ENCODE data around the gene CACNA1C. TPM values are rescaled to one million over a fixed set of nuclear protein-coding genes. Genes with fewer than 3 reads are reported as not detected.

Gene CACNA1C
- total and polyA plus RNA-seq, 2 of the 4 experiments (the other 2 are of a cell fraction), result 1.6 to 2.6 TPM

DNA sequence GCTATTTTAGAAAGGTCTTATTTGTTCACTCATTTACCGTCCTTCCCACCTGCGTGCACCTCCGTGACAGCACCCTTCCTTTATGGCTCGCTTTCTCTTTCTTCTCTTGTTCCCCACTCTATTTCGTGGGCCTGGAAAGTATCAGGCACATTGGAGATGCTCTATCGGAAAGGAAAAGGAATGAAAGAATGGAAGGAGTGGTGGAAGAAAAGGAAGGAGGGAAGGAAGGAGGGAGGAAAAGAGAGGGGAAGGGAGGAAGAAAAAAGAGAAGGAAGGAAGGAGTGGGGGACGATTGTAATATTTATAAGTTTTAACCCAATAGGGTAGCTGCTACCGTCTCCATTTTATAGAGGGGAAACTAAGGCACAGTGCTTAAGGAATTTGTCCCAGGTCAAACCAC lies 363.4 kb downstream of the CACNA1C start:
- Histone ChIP-seq H3K27me3 (ENCODE audit: control insufficient read depth, insufficient read depth, low read length) (no peaks in the 10 kb centered on the region), H2BK15ac (ENCODE audit: low read depth, low read length) (no peak overlapping the region), H3K36me3 (ENCODE audit: control insufficient read depth, insufficient read depth, low read length) (no peaks in the 10 kb centered on the region), H3K9ac (ENCODE audit: low read depth, low read length) (no peak overlapping the region), H2BK5ac (ENCODE audit: low read depth, low read length, poor library complexity, severe bottlenecking) (no peak overlapping the region), H4K91ac (ENCODE audit: insufficient read depth, low read depth, low read length) (no peak overlapping the region), H3K9me1 (ENCODE audit: insufficient read depth, low read length) (no peaks in the 10 kb centered on the region), H3K18ac (ENCODE audit: low read depth, low read length) (no peak overlapping the region), H3K4me1 (ENCODE audit: control insufficient read depth, insufficient read depth, low read length) (no peaks in the 10 kb centered on the region), H2BK20ac (ENCODE audit: low read depth, low read length) (no peak overlapping the region), H2AK9ac (replicated peaks; ENCODE audit: low read depth, low read length, poor library complexity) (no peak overlapping the region), H3K79me1 (ENCODE audit: low read depth in 1 of 2, low read length in 2 of 2) (no peaks in the 10 kb centered on the region), H3K4me2 (ENCODE audit: low read depth, low read length) (no peak overlapping the region), H3K4ac (ENCODE audit: low read depth, low read length) (no peak overlapping the region), H4K20me1 (ENCODE audit: insufficient read depth, low read length) (no peaks in the 10 kb centered on the region; the same call in 1 of the 2 replicates), H3K27ac (ENCODE audit: insufficient read depth, low read length) (no peak overlapping the region), H2AK5ac (ENCODE audit: low read depth, low read length) (no peak overlapping the region), H4K8ac (ENCODE audit: low read depth in 2 of 2, low read length in 2 of 2) (no peak overlapping the region), H2AFZ (replicated peaks; ENCODE audit: low read length, poor library complexity) (no peak overlapping the region), H4K5ac (ENCODE audit: low read depth, low read length) (no peak overlapping the region), H3K23ac (ENCODE audit: low read depth, low read length) (no peak overlapping the region), H3K56ac (ENCODE audit: extremely low read depth, insufficient read depth, low read length) (no peak overlapping the region), H2BK120ac (ENCODE audit: low read depth, low read length) (no peak overlapping the region), H3K9me3 (ENCODE audit: control insufficient read depth, insufficient read depth, low read length) (no peaks in the 10 kb centered on the region), H3K14ac (replicated peaks; ENCODE audit: low read depth, low read length) (no peak overlapping the region), H3K4me3 (ENCODE audit: insufficient read depth, low read depth, low read length) (no peak overlapping the region)
- TF ChIP-seq, protein P1, sequence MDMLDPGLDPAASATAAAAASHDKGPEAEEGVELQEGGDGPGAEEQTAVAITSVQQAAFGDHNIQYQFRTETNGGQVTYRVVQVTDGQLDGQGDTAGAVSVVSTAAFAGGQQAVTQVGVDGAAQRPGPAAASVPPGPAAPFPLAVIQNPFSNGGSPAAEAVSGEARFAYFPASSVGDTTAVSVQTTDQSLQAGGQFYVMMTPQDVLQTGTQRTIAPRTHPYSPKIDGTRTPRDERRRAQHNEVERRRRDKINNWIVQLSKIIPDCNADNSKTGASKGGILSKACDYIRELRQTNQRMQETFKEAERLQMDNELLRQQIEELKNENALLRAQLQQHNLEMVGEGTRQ (IDR thresholded peaks at IDR 0.05; ENCODE audit: low read depth, low read length), result no peak
- TF ChIP-seq, protein P2, sequence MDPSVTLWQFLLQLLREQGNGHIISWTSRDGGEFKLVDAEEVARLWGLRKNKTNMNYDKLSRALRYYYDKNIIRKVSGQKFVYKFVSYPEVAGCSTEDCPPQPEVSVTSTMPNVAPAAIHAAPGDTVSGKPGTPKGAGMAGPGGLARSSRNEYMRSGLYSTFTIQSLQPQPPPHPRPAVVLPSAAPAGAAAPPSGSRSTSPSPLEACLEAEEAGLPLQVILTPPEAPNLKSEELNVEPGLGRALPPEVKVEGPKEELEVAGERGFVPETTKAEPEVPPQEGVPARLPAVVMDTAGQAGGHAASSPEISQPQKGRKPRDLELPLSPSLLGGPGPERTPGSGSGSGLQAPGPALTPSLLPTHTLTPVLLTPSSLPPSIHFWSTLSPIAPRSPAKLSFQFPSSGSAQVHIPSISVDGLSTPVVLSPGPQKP (IDR thresholded peaks at IDR 0.05; ENCODE audit: borderline replicate concordance, low read depth, low read length), result no peak
- TF ChIP-seq POLR2A (IDR thresholded peaks at IDR 0.05; ENCODE audit: low read depth, low read length) (no peak), MXI1 (IDR thresholded peaks at IDR 0.05; ENCODE audit: borderline replicate concordance, low read depth, low read length) (no peak), RCOR1 (IDR thresholded peaks at IDR 0.05; ENCODE audit: insufficient replicate concordance, low read length) (no peak), MAZ (IDR thresholded peaks at IDR 0.05; ENCODE audit: borderline replicate concordance, low read depth, low read length) (no peak)
- no peak for DNase-seq
- CTCF ChIA-PET, result no interaction called here
- POLR2A ChIA-PET (ENCODE audit: unreplicated experiment), result no interaction called here
- intact Hi-C loops (cut with micrococcal nuclease) (no loop called here), dilution Hi-C loops (cut with HindIII; ENCODE audit: low sequenced_read_pairs, unreplicated experiment) (no loop called here), in situ Hi-C loops (cut with MboI; ENCODE audit: low sequenced_read_pairs) (no loop called here)
- no TSS peak for BruUV-seq (replicated peaks)
- ATAC-seq (ENCODE audit: low read depth), result no peak
- 60 to 100% methylated on average over 1 of the region's 8 CpGs for WGBS, 2 experiments (ENCODE audit: extremely low coverage in 2 of 2, insufficient read length in 1 of 2)

Data from IMR-90 (cell line).